Prostate gland (tissue), 2 donors: Measurements from ENCODE around the gene EWSR1. TPM values are rescaled to one million over a fixed set of nuclear protein-coding genes. Genes with fewer than 3 reads are reported as not detected.

Experiments
- DNase-seq: peaks from one replicate; pipeline ENCODE4 v3.0.0-alpha.2; 2019; ENCODE audit warnings: low spot score
- H3K27ac ChIP-seq, 2 donors: fragments of 200-600 bp; sonication (generic); 2 replicates each; pipeline ENCODE4 v1.5.1; 2017 to 2019
- H3K27me3 ChIP-seq: fragments of 200-600 bp; sonication (generic); replicated peaks from 2 replicates; pipeline ENCODE4 v1.5.1; 2019; ENCODE audit not compliant: insufficient read depth
- H3K36me3 ChIP-seq, 2 donors: fragments of 200-600 bp; sonication (generic); 1 replicate in 1 of 2; 2 replicates in 1 of 2; pipeline versions ENCODE4 v1.5.1 to v1.8.1; 2017 to 2019
- H3K4me1 ChIP-seq: fragments of 200-600 bp; sonication (generic); replicated peaks from 2 replicates; pipeline ENCODE4 v1.5.1; 2019
- H3K4me3 ChIP-seq, 2 donors: fragments of 200-600 bp; sonication (generic); 2 replicates each; pipeline ENCODE4 v1.5.1; 2017 to 2019
- H3K9me3 ChIP-seq: fragments of 200-600 bp; sonication (generic); 2 replicates; pipeline ENCODE4 v1.5.1; 2017
- POLR2A ChIP-seq: fragments of 450-650 bp; IDR thresholded peaks from one replicate; pipeline ENCODE4 v1.6.1; 2016; ENCODE audit warnings: antibody characterized with exemption, mild to moderate bottlenecking
- POLR2AphosphoS5 ChIP-seq: sonication (generic); formaldehyde crosslinking; IDR thresholded peaks from one replicate; pipeline ENCODE4 v1.6.1; 2017; ENCODE audit warnings: antibody characterized with exemption
- WGBS: methylation state at CpG from one replicate; pipeline ENCODE4 v1.1.5; 2018; 5-methylcytosine and 5-hydroxymethylcytosine counted together
- intact Hi-C: fragments of 100-400 bp; cut with DNase I; formaldehyde crosslinking; loops from one replicate; pipeline ENCODE4 v1.14.2; 2022
- total RNA-seq, 2 donors: library from RNA; depleted of rRNA; stranded (reverse); fragments of >200 nt; gene quantifications; one replicate each; pipeline ENCODE4 v1.1.0, GENCODE V29; 2016
- TF ChIP-seq, protein P1 (sequence below), 4 experiments: fragments of 200-600 bp in 2 of 4; fragments of 450-650 bp in 2 of 4; sonication (generic) in 2 of 4; IDR thresholded peaks; 1 replicate in 3 of 4; 2 replicates in 1 of 4; pipeline ENCODE4 v1.5.1; 2016 to 2019; ENCODE audit warnings: antibody characterized with exemption in 4 of 4, mild to moderate bottlenecking in 2 of 4, moderate library complexity in 2 of 4

Gene EWSR1
- total RNA-seq, 2 donors from 2014 or later = 181 to 213 TPM

DNA sequence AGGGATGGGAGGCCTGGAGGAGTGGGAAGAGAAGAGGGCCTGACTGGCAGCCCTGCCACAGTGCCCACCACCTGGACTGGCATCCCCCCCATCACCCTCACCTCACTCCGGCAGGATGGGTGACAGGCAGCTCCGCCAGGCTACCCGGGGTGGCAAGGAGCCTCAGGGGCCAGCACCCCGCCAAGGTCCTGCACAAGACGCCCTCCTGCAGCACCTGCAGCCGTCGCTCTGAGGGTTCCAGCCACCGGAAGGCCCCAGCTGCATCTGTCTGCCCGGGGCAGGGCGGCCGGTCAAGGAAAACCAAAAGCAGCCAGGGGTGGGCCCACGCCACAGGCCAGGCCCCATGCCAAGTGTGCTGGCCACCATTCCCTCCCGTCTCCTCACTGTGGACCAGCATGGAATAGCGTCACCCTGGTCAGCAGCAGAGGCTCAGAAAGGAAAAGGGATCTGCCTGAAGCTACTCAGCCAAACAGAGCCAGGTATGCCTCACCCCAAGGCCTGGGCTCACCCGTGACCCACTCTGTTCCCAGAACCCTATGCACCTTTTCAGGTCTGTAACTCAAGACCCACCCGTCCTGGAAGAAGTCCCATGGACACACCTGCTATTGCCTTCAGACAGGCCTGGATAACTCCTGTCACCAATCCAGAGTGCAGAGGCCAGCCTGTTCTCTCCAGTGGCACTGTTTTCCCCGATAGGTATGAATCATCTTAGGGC, 7.3 kb upstream of the EWSR1 start:
- H3K4me1 ChIP-seq = no peaks in the 10 kb centered on the region
- 73% methylated on average over 15 of the region's 17 CpGs for WGBS
- intact Hi-C loops = no loop called here
- no peaks in the 10 kb centered on the region for H3K9me3 ChIP-seq
- TF ChIP-seq POLR2AphosphoS5 = no peak
- TF ChIP-seq, protein P1, sequence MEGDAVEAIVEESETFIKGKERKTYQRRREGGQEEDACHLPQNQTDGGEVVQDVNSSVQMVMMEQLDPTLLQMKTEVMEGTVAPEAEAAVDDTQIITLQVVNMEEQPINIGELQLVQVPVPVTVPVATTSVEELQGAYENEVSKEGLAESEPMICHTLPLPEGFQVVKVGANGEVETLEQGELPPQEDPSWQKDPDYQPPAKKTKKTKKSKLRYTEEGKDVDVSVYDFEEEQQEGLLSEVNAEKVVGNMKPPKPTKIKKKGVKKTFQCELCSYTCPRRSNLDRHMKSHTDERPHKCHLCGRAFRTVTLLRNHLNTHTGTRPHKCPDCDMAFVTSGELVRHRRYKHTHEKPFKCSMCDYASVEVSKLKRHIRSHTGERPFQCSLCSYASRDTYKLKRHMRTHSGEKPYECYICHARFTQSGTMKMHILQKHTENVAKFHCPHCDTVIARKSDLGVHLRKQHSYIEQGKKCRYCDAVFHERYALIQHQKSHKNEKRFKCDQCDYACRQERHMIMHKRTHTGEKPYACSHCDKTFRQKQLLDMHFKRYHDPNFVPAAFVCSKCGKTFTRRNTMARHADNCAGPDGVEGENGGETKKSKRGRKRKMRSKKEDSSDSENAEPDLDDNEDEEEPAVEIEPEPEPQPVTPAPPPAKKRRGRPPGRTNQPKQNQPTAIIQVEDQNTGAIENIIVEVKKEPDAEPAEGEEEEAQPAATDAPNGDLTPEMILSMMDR (IDR thresholded peaks at IDR 0.05) = no peak
- TF ChIP-seq POLR2A = no peak
- no peak overlapping the region for H3K4me3 ChIP-seq
- H3K27ac ChIP-seq = no peak overlapping the region
- H3K36me3 ChIP-seq = peaks cover 0 to 5% of the 10 kb centered on the region in 2 donors
- H3K27me3 ChIP-seq = no peaks in the 10 kb centered on the region
- DNase-seq = no peak

DNA sequence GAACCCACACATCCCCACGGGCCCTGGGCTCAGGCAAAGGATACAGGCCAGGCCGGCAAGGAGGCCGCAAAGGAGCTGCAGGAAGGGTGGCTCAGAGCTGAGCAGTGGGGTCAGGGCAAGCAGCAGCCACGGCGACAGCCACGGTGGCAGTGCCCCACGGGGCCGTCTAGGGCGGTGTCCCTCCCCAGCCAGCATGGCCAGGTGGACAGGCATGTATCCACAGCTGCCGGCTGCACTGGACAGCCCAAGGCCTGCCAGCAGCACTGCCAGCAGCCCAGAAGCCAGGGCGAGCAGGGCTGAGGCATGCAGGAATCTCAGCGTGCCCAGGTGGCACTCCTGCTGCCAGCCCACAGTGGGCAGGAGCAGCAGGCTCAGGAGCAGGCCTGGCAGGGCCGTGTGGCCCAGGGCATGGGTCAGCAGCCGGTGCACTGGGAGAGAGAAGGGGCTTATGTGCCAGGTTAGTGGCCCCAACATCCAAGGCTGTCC, 4.2 kb upstream of the EWSR1 start:
- H3K27me3 ChIP-seq = no peaks in the 10 kb centered on the region
- H3K27ac ChIP-seq = no peak overlapping the region
- H3K4me1 ChIP-seq = no peaks in the 10 kb centered on the region
- TF ChIP-seq POLR2A (no peak), POLR2AphosphoS5 (no peak)
- TF ChIP-seq, protein P1 (IDR thresholded peaks at IDR 0.05) = no peak
- intact Hi-C loops = no loop called here
- H3K9me3 ChIP-seq = no peaks in the 10 kb centered on the region
- DNase-seq = no peak
- no peak overlapping the region for H3K4me3 ChIP-seq
- peaks cover 0 to 5% of the 10 kb centered on the region in 2 donors for H3K36me3 ChIP-seq
- 80% methylated on average over 12 of the region's 14 CpGs for WGBS

DNA sequence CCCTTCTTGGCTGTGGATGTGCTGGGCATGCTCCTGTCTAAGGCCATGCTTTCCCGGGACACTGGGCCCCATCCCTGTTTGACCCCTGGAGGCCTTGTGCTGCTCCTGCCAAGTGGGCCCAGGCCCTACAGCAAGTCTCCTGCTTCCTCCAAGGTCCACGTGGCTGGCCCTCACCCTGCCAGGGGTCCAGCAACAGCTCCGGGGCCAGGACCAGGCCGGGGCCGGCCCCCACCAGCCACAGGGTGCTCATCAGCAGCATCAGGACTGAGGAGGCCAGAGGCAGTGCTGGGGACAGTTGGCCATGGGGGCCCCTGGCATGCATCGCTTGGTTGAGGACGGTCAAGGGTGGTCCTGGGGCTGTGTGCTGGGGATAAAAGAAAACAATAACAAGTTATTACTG, 2.8 kb upstream of the EWSR1 start:
- Histone ChIP-seq H3K4me3 (no peak overlapping the region), H3K9me3 (no peaks in the 10 kb centered on the region), H3K27ac (no peak overlapping the region), H3K27me3 (no peaks in the 10 kb centered on the region), H3K36me3 (peaks cover 0 to 5% of the 10 kb centered on the region in 2 donors), H3K4me1 (peaks cover 4% of the 10 kb centered on the region)
- WGBS = 90% methylated on average over 7 of the region's 7 CpGs
- no peak for DNase-seq
- intact Hi-C loops = no loop called here
- no peak for TF ChIP-seq POLR2AphosphoS5

DNA sequence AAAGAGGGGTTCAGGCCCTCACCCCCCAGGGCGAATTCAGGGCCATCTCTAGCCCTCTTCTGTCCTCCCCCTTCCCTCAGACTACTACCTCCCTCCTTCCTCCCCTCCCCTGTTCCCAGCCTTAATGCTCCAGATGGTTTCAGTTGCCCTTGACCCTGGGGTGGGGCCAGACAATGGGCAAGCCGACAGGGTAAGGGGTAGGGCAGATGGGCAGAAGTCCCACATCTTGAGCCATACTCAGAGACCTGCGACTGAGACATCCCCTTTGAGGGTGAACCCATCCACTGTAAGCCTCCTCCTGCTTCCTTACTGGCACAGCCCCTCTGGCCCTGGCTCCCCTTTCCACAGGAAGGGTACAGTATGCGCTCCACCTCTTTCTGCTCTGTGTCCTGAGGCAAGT, 2.1 kb upstream of the EWSR1 start:
- intact Hi-C loops = no loop called here
- H3K27ac ChIP-seq = no peak overlapping the region

DNA sequence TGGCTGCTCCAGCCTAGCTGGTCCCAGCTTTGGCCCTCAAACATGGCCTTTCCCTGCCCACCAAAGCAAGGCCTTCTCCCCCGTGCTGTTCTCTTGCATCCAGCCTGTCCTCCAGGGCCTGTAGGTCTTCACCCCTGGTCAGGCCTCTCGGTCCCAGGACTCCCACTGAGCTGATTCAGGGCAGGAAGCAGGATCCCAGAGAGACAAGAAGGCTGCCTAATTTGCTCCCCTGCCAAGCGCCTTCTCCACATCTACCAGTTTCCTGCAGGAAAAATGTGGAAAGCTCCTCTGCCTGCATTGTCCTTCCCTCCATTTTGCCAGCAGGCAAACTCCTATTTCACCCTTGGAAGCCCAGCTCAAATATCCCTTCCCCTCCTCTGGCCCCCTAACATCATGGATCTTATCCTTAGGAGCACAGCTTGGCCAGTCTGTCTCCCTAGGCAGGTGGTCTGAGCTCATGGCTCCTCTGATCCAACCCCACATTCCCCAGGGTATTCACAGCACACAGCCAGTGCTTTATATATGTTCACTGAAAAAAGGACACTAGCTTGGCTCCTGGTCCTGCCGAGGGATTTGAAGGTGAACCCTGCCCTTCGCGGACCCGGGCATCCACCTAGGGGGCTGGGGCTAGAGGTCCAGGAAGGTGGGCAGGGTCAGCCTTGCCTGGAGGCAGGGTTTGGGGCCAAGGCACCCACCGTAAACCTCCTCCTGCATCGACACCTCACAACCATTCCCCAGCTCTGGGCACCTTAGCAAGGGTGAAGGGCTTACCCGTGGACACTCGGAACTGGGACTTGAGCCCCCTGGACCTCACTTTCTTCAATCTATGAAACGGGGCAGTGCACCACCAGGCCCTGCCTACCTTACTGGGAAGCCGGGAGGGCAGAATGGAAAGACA, 1.3 kb upstream of the EWSR1 start:
- DNase-seq = no peak
- H3K36me3 ChIP-seq = peaks cover 0 to 5% of the 10 kb centered on the region in 2 donors
- peak overlapping the region; percentile 84 to 92 for H3K4me3 ChIP-seq
- peak overlapping the region; percentile 97 to 98 for H3K27ac ChIP-seq
- intact Hi-C loops = no loop called here
- 18% methylated on average over 13 of the region's 13 CpGs for WGBS
- peaks cover 6% of the 10 kb centered on the region for H3K4me1 ChIP-seq
- no peak for TF ChIP-seq POLR2AphosphoS5
- no peak for TF ChIP-seq POLR2A
- TF ChIP-seq, protein P1 (IDR thresholded peaks at IDR 0.05) = no peak
- H3K27me3 ChIP-seq = no peaks in the 10 kb centered on the region
- H3K9me3 ChIP-seq = no peaks in the 10 kb centered on the region

More for the DNA sequence above, 2.1 kb upstream of the EWSR1 start:
- TF ChIP-seq POLR2A = no peak
- TF ChIP-seq, protein P1 (IDR thresholded peaks at IDR 0.05) = no peak
- no peak for TF ChIP-seq POLR2AphosphoS5
- DNase-seq = no peak
- WGBS = 65% methylated on average over 4 of the region's 4 CpGs
- Histone ChIP-seq H3K36me3 (peaks cover 0 to 5% of the 10 kb centered on the region in 2 donors), H3K27me3 (no peaks in the 10 kb centered on the region), H3K4me1 (peaks cover 6% of the 10 kb centered on the region), H3K9me3 (no peaks in the 10 kb centered on the region), H3K4me3 (no peak overlapping the region)
